ENCODE results near the gene NOL3. TPM values are rescaled to one million over a fixed set of nuclear protein-coding genes. Genes with fewer than 3 reads are reported as not detected.

Gene NOL3
- total and polyA plus RNA-seq, 4 donors, result 25.3 to 51.9 (median 41.2) TPM

GRCh38 chr16:67144943-67145342, 25.4 kb upstream of the NOL3 start:
- peaks cover 19 to 77% (median 55%) of the 10 kb centered on the region in 4 donors for H3K36me3 ChIP-seq (ENCODE audit: control insufficient read depth in 4 of 4, insufficient read depth in 4 of 4, low read length in 4 of 4)
- H3K4me1 ChIP-seq (ENCODE audit: control insufficient read depth in 5 of 5, insufficient read depth in 5 of 5, low read length in 5 of 5), result peaks cover 0 to 2% (median 0%) of the 10 kb centered on the region in 5 donors
- ATAC-seq (ENCODE audit: insufficient read depth, low FRiP score) (no peak), DNase-seq (no peak)
- H3K27me3 ChIP-seq (ENCODE audit: control insufficient read depth in 3 of 3, insufficient read depth in 3 of 3, low read length in 2 of 3), result no peaks in the 10 kb centered on the region
- H3K9ac ChIP-seq (ENCODE audit: insufficient read depth in 1 of 2, low read length in 2 of 2), result no peak overlapping the region
- H3K27ac ChIP-seq (ENCODE audit: low read depth in 1 of 2, low read length in 1 of 2), result no peak overlapping the region
- WGBS, 2 donors, result 90 to 100% methylated on average over 2 of the region's 2 CpGs
- peaks cover 0 to 2% (median 0%) of the 10 kb centered on the region in 4 donors for H3K9me3 ChIP-seq (ENCODE audit: control insufficient read depth in 4 of 4, insufficient read depth in 3 of 4, low read length in 3 of 4)
- no peak overlapping the region for H3K4me3 ChIP-seq
- no peak for TF ChIP-seq CTCF (IDR thresholded peaks at IDR 0.05; ENCODE audit: control extremely low read depth, extremely low read depth)

- ATAC-seq (ENCODE audit: insufficient read depth, low FRiP score) (no peak), DNase-seq (no peak)
- Histone ChIP-seq H3K9ac (ENCODE audit: insufficient read depth in 1 of 2, low read length in 2 of 2) (no peak overlapping the region), H3K9me3 (ENCODE audit: control insufficient read depth in 4 of 4, insufficient read depth in 3 of 4, low read length in 3 of 4) (peaks cover 0 to 2% (median 0%) of the 10 kb centered on the region in 4 donors), H3K27me3 (ENCODE audit: control insufficient read depth in 3 of 3, insufficient read depth in 3 of 3, low read length in 2 of 3) (no peaks in the 10 kb centered on the region), H3K36me3 (ENCODE audit: control insufficient read depth in 4 of 4, insufficient read depth in 4 of 4, low read length in 4 of 4) (peaks cover 15 to 72% (median 48%) of the 10 kb centered on the region in 4 donors), H3K27ac (ENCODE audit: low read depth in 1 of 2, low read length in 1 of 2) (no peak overlapping the region), H3K4me1 (ENCODE audit: control insufficient read depth in 5 of 5, insufficient read depth in 5 of 5, low read length in 5 of 5) (peaks cover 0 to 8% (median 0%) of the 10 kb centered on the region in 5 donors), H3K4me3 (no peak overlapping the region)
- TF ChIP-seq CTCF (IDR thresholded peaks at IDR 0.05; ENCODE audit: control extremely low read depth, extremely low read depth), result no peak
- WGBS, 2 donors, result 84 to 88% methylated on average over 2 of the region's 2 CpGs
Observed at GRCh38 chr16:67145746-67146145, 24.6 kb upstream of the NOL3 start.

DNA sequence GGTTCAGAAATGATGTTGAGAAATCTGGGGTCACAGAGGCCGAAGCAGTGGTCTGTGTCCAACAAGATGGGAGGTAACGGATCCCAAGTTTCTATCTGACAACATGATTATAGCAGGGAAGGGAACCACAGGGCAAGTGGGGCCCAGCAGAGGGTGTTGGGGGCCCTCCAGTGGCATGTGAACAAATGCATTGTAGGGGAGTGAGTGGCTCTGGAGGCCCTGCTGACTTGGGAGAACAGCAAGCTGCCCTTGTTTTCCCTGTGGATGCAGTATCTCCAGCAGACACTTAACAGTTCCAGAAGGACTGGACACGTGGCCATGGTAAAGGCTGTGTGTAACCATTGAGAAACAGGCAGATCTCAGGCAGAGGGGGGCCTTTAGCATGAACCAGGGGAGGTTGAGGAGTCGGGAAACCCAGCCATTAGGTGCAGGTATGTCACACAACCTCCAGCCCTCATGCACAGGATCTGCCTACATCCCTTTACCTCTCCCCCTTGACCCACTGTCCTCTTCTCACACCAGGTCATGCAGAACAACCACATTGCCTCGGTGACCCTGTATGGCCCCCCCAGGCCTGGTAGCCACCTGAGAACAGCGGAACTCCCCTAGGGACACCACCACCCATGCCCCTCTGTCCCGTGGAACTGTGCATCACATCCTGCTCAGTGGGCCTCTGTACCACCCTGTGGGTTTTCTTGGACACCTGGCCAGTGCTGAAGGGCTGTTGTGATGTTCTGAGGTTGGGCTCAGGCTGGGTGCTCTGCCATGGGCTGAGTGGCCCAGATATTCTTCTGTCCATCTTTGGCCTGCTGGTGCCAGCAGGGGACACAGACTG, 23.6 kb upstream of the NOL3 start:
- ATAC-seq (ENCODE audit: insufficient read depth, low FRiP score) (no peak), DNase-seq (no peak)
- Histone ChIP-seq H3K27me3 (ENCODE audit: control insufficient read depth in 3 of 3, insufficient read depth in 3 of 3, low read length in 2 of 3) (no peaks in the 10 kb centered on the region), H3K4me3 (no peak overlapping the region), H3K27ac (ENCODE audit: low read depth in 1 of 2, low read length in 1 of 2) (no peak overlapping the region), H3K4me1 (ENCODE audit: control insufficient read depth in 5 of 5, insufficient read depth in 5 of 5, low read length in 5 of 5) (peaks cover 0 to 15% (median 4%) of the 10 kb centered on the region in 5 donors), H3K9ac (ENCODE audit: insufficient read depth in 1 of 2, low read length in 2 of 2) (no peak overlapping the region), H3K36me3 (ENCODE audit: control insufficient read depth in 4 of 4, insufficient read depth in 4 of 4, low read length in 4 of 4) (peaks cover 10 to 62% (median 39%) of the 10 kb centered on the region in 4 donors), H3K9me3 (ENCODE audit: control insufficient read depth in 4 of 4, insufficient read depth in 3 of 4, low read length in 3 of 4) (peaks cover 0 to 2% (median 0%) of the 10 kb centered on the region in 4 donors)
- TF ChIP-seq CTCF (IDR thresholded peaks at IDR 0.05; ENCODE audit: control extremely low read depth, extremely low read depth), result no peak
- 92% methylated on average over 7 of the region's 7 CpGs for WGBS, 2 donors

All from lung (tissue), 12 donors.